ENCODE measurements around the gene PPP1R12B.
"Not testable (repeated sequence)": the region's sequence is repeated elsewhere in the genome, so short reads cannot be mapped to it uniquely, and the experiment has no call there.

PPP1R12B gene

DNA sequence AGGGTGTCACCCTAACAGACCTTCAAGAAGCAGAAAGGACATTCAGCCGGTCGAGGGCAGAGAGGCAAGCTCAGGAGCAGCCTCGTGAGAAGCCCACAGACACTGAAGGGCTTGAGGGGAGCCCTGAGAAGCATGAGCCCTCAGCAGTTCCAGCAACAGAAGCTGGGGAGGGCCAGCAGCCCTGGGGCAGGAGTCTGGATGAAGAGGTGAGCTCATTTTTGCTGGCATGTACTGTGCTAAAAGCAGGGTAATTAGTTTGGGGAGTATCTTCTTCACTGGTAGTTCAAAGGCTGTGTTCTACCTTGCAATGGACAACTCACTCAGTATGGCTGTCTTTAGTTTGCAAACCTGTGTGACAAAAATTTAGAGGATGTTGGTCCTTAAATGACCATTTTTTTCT lies 144.6 kb downstream of the PPP1R12B start:
- not testable (repeated sequence) for DNase-seq

GRCh38 chr1:202498542-202498941 lies 150.0 kb downstream of the PPP1R12B start:
- DNase-seq, result no peak

- not testable (repeated sequence) for DNase-seq
Observed at GRCh38 chr1:202499997-202500396, 151.5 kb downstream of the PPP1R12B start.

DNA sequence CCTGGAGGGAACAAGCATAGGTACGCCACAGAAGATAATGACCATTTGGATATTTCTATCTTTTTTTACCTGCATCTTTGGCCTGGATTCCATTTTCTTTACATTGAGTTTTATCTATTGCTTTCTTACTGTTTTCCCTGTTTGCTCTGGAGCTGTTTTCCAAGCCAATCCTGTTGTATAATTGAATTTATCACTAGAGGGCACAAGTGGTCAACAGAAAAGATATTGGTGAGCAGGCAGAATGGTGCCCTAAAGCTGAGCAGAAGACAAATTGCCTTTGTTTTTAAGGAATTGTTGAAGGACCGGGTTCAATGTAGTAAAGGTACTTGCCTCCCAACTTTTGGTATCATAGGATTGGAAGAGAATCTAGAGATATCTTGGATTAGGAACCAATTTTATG lies 152.8 kb downstream of the PPP1R12B start:
- DNase-seq, result no peak

GRCh38 chr1:202505356-202505755 lies 156.9 kb downstream of the PPP1R12B start:
- no peak for DNase-seq

- not testable (repeated sequence) for DNase-seq
Observed at GRCh38 chr1:202505880-202506575, 157.5 kb downstream of the PPP1R12B start.

- not testable (repeated sequence) for DNase-seq
Observed at GRCh38 chr1:202508863-202509262, 160.4 kb downstream of the PPP1R12B start.

DNA sequence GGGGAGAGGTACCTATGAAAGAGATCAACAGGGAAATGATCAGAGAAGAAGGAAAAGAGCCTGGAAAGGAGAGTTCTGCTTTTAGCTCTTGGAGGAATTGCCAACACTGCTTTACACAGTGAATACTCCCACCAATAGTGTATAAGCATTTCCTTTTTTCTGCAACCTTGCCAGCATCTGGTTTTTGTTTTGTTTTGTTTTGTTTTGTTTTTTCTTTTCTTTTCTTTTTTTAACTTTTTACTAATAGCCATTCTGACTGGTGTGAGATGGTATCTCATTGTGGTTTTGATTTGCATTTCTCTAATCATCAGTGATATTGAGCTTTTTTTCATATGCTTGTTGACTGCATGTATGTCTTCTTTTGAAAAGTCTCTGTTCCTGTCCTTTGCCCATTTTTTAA lies 165.4 kb downstream of the PPP1R12B start:
- DNase-seq, result not testable (repeated sequence)

DNA sequence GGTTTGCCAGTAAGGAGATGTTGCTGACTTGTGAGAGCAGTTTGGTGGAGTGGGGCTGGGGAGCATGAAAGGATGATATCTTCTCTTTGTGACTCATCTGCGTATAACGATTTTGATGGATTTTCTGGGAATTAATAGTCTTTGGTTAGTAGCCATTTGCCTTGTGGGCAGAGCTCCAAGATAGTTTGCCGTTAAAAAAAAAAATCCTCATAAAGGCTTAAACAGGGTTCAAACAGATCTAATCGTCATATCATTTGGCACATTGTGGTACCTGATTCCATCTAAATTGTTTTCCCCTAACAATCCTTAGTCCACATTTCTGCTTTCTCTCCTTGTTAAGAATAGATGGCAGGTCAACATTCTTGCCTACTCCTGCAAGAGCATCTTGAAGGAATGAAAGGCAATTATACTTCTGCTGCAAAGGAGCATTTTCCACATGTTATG lies 168.0 kb downstream of the PPP1R12B start:
- no peak for DNase-seq

- not testable (repeated sequence) for DNase-seq
Observed at GRCh38 chr1:202517146-202517545, 168.6 kb downstream of the PPP1R12B start.

- DNase-seq, result not testable (repeated sequence)
Observed at GRCh38 chr1:202518180-202518579, 169.7 kb downstream of the PPP1R12B start.

DNA sequence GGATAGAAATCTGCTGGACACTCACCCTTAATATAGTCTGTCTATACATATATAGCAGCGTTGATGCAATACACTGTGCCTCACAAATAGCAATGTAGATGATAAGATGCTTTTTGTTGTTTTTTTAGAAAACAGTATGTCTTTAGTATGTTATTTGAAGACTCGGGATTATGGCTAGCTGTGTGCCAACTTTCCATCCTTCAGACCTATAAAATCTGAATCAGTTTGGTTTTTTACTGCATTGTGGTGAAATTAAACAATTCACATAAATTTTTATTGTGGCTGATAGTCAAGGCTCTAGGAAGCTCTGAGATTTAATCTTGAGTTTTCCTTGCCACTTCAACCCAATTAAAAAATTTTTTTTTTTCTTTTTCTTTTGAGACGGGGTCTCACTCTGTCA lies 170.4 kb downstream of the PPP1R12B start:
- DNase-seq, result not testable (repeated sequence)

DNA sequence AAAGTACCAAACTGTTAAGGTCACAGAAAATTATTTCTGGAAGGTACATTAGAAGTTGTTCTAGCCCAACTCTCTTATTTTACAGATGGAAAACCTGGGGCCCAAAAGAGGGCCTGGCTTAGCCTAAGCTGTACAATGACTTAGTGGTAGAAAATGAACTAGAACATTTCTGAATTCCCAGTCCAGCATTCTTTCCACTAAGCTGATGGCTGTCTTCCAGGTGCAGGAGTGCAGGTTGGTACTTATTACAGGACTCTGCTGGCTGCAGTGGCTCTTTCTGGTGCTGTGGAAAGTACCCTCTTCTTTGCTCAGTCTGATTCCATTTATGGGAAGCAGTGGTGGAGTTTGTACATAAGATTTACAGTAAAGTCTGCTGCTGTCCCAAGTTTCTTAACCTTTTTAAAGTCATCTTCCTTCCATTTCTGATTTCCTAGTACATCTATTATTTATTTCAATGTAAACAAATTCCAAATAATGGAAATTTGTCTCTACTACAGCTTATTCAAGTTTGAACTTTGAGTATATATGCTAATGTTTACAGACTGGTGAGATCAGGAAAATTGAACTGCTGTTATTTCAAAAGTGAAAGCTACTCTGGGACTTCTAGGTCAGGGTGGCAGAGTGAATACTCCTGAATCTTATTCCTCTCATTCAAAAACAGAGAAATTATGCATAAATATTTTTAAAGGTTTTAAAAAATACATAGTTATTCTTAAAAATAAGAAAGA lies 171.8 kb downstream of the PPP1R12B start:
- not testable (repeated sequence) for DNase-seq

GRCh38 chr1:202520857-202521216 lies 172.3 kb downstream of the PPP1R12B start:
- DNase-seq, result not testable (repeated sequence)

DNA sequence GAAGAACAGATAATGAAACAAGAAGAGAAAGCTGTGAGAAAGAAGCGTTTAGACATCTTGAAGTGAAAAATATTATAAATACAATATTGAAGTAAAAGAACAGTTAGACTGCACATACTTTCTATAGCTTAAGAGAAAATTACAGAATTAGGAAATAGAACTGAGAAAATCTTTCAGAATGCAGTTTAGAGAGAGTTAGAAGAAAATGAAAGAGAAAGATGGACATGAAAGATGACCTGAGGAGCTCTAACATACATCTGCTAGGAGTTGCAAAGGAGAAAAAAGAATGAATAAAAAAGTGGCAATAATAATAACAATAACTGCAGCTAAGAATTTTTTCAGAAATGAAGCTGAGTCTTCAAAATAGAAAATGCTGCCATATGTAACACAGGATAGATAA lies 173.0 kb downstream of the PPP1R12B start:
- not testable (repeated sequence) for DNase-seq

- no peak for DNase-seq
Observed at GRCh38 chr1:202521886-202522285, 173.4 kb downstream of the PPP1R12B start.

GRCh38 chr1:202526056-202526455 lies 177.6 kb downstream of the PPP1R12B start:
- DNase-seq, result not testable (repeated sequence)

DNA sequence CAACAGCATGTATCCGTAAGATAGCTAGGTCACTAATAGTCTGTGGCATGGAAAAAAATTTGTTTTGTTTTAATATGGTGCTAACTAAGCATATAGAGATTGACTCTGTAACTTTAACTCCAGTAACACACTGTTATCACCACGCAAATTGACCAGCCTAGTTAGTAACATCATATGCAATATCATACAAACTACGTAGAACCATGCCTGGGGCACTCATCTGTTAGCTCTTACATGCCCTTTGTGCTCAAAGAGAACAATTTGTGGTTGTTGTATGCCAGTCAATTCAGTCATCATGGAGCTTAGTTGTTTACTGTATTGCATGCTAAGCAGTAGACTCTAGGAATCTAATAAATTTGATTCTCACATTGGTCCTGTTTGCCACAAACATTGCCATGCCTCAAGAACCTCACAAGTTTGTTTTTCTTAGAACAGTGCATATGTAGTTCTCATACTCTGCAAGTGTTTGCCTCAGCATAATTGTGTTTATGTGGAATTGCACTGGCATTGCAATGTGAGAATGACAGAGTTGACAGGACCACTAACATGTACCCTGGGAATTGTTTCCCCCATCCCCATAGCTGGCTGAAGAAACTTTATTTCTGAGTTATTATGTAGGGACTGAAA lies 179.7 kb downstream of the PPP1R12B start:
- DNase-seq, result not testable (repeated sequence)

GRCh38 chr1:202530686-202531085 lies 182.2 kb downstream of the PPP1R12B start:
- not testable (repeated sequence) for DNase-seq

GRCh38 chr1:202531472-202531811 lies 182.9 kb downstream of the PPP1R12B start:
- DNase-seq, result no peak

DNA sequence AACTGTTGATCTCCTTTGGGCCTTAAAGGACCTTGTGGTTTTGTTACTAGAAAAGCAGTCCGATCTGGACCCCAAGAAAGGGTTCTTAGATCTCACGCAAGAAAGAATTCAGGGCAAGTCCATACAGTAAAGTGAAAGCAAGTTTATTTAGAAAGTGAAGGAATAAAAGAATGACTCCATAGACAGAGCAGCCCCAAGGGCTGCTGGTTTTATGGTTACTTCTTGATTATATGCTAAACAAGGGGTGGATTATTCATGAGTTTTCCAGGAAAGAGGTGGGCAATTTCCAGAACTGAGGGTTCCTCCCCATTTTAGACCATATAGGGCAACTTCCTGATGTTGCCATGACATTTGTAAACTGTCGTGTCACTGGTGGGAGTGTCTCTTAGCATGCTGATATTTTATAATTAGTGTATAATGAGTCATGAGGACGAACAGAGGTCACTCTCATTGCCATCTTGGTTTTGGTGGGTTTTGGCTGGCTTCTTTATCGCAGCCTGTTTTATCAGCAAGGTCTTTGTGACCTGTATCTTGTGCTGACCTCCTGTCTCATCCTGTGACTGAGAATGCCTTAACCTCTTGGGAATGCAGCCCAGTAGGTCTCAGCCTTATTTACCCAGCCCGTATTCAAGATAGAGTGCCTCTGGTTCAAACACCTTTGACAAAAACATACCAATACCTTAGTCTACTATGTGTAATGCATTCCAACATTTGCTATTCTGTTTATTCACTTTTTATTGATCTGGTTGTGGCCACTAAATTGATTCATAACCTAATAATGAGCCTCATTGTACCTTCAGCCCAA lies 183.5 kb downstream of the PPP1R12B start:
- not testable (repeated sequence) for DNase-seq

GRCh38 chr1:202539166-202539574 lies 190.7 kb downstream of the PPP1R12B start:
- not testable (repeated sequence) for DNase-seq

- DNase-seq, result not testable (repeated sequence)
Observed at GRCh38 chr1:202539583-202539982, 191.1 kb downstream of the PPP1R12B start.

All from NCI-H524 treated with DMSO at 0.1 percent for 48 hours (cell line).